HG03469 (cell line): Measurements from ENCODE around the gene ROCK2.

ENCODE experiments used
- ATAC-seq: cut with Tn5 transposase; IDR thresholded peaks from one replicate; pipeline ENCODE4 v1.9.1; 2021; ENCODE audit warnings: mild to moderate bottlenecking, moderate library complexity, moderate number of reproducible peaks; ENCODE audit not compliant: unreplicated experiment

Gene ROCK2

DNA sequence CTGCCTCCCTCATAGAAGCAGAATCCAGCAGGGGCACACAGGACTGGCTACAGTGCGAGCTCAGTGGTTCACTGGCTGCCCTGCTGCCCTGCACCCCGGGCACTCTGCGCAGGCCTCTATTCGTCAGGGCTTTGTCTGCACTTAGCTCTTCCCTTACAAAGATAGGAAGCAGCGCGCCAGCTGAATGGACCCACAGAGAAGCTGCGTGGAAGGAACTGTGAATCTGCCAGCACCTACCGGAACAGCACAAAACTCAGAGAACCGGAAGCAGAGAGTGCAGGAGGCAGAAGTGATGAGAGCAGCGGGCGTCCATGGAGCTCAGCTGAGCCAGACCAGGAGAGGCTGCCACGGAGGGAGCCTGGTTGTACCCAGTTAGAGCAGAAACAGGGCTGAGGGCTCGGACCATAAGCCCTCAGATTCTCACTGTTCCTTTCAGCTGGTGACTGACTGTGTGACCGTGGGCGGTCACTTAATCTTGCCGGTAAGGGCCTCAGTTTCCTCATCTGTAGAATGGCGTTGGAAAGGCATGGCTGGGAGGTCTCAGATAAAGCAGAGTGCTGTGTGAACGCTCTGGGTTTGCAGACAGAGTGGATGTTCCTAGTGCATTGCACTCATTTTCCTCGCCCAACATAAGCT lies 212.3 kb downstream of the ROCK2 start:
- no peak for ATAC-seq

DNA sequence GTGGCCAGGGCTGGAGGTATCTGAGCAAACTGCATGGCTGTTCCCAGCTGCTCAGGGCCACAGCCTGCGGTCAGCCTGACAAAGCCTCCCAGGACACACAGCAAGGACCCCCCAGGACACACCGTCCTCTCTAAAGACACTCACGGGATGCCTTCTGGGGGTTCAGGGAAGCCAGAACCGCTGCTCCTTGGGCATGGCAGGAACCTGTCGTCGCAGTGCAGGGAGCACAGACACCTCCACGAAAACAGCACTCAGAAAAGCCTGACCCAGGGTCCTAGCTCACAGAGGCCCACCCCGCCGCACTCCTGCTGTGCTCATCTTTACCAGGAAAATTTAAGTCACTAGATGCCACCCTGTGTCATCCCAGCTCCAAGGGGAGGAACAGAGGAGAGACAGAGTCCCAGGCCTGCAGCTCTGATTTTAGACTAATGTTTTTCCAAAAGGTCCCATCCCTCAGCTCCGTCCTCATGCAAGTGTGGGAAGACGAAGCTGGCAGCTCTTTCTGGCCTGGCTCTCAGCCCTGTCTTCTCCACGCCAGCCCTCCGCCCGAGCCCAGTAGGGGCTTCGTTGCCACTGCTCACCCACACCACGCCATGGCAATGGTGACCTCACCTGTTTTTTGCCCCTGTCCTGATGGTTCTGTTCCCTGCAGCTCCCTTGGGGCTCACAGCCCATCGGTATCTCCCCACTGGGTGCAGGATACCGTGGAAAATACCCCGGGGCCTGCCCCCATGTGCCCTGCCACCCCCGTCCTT lies 213.1 kb downstream of the ROCK2 start:
- ATAC-seq, result no peak
